ENCODE results near the gene TRIOBP.

Gene TRIOBP

GRCh38 chr22:37664249-37665101 lies 32.4 kb upstream of the TRIOBP start:
- DNase-seq (ENCODE audit: low read depth in 2 of 2): no peak

GRCh38 chr22:37665487-37665886 lies 31.4 kb upstream of the TRIOBP start:
- DNase-seq (ENCODE audit: low read depth in 2 of 2): no peak

- no peak for DNase-seq (ENCODE audit: low read depth in 2 of 2)
These were observed 27.3 kb upstream of the TRIOBP start for GRCh38 chr22:37669586-37669985.

DNA sequence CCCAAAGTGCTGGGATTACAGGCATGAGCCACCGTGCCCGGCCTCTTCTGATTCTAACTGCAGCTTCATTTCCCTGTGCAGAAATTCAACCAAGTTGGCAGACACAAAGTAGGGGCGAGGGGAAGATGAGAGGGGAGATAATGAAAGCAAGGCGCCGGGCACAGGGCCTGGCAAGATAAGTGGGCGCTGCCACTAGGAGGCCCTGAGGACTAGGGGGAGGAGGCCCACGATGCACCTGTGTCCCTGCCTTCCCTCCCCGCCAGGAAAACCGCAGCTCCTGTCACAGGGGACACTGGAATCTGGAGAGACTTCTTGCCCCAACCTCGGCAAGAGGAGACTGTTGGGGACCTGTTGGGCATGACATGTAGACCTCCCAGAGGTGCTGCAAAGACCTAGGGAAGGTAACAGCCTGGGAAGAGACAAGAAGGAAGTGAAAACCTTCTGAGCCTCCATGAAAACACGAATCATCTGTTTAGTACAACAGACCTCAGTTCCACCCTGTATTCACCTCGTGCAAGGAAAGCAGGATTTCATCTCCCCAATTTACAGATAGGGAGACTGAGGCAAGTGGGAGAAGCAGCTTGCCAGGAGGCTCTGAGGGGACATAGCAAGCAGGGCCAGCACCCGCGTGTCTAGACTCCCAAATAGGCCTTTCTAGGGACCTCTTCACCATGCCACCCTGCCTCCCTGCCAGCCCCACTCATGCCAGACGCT lies 24.5 kb upstream of the TRIOBP start:
- no peak for DNase-seq (ENCODE audit: low read depth in 2 of 2)

DNA sequence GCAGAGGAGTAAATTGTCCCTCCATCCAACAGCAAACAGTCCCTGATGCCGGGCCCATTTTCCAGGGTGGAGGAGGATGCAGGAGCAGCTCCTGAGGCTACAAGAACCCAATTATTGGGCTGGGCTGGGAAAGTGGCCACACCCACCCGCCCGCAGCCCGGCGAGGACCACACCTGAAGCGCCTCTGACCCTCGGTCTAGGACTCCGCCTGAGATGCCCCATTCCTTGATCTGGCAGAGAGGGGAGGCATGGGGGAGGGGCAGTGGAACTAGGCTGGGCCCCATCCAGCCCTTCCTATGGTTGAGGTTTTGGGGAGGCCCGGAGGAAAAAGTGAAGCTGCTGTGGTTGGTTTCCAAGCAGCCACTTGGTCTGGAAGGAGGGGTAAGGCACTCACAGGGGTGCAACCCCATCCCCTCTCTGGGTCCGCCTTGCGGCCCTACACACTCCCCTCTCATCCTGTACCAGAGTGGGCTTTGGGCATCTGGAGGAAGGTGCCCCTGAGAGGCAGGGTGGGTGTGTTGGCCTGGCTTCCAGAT lies 23.9 kb upstream of the TRIOBP start:
- no peak for DNase-seq (ENCODE audit: low read depth in 2 of 2)

DNA sequence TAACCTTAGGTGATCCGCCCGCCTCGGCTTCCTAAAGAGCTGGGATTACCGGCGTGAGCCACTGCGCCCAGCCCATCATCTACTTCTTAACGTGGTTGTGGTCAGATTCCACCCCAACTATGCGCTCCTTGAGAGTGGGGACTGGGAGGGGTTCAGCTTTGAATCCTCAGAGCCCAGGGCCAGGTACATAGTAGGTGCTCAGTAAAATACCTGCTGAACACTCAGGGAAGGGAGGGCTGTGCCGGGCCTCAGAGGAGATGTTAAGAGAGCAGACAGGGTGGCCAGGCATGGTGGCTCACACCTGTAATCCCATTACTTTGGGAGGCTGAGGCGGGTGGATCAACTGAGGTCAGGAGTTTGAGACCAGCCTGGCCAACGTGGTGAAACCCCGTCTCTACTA lies 22.6 kb upstream of the TRIOBP start:
- no peak for DNase-seq (ENCODE audit: low read depth in 2 of 2)

DNA sequence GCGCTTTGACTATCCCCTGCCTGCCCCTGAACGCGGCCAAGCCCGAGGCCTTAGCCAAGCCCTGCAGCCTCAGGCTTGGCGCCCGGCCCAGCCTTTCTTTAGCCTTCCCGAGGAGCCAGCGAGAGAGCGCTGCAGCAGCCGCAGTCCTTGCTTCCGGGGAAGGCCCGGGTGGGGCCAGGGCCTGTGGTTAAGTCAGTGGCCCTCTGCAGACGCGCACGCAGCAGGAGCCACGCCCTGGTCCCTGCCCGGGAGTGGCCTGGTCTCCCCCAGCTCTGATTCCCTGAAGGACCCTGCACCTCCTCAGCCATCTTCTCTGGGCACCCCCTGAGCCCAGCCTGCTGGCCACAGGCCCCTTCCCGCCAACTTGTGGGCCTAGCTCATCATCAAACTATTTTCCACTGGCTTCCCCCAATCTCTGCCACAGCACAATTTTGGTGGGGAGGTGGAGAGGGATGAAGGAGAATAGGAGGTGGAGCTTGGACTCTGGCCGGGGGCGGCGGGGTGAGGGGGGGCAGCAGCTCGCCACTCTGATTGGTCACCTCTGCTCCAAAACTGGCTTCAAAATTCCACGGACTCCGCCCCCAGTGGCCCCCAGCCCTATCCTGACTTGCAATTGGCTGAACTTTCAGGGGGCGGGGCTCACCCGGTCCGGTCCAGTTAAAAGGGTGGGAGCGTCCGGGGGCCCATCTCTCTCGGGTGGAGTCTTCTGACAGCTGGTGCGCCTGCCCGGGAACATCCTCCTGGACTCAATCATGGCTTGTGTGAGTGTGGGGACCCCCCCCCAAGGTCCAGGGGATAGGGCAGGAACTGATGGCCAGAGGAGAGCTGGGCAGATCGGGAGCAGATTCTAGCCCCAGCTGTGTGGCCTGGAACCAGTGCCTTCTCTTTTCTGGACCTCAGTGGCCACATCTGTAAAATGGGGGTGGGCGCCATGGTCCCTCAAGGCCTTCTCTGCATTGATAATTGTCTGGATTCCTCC lies 21.6 kb upstream of the TRIOBP start, which contains the start of gene LGALS1:
Gene LGALS1 (plus strand): TSS at position 686 of the 979 bp plus-strand sequence. CDS start 67 bp downstream, at position 753.
- DNase-seq (ENCODE audit: low read depth in 2 of 2): no peak

DNA sequence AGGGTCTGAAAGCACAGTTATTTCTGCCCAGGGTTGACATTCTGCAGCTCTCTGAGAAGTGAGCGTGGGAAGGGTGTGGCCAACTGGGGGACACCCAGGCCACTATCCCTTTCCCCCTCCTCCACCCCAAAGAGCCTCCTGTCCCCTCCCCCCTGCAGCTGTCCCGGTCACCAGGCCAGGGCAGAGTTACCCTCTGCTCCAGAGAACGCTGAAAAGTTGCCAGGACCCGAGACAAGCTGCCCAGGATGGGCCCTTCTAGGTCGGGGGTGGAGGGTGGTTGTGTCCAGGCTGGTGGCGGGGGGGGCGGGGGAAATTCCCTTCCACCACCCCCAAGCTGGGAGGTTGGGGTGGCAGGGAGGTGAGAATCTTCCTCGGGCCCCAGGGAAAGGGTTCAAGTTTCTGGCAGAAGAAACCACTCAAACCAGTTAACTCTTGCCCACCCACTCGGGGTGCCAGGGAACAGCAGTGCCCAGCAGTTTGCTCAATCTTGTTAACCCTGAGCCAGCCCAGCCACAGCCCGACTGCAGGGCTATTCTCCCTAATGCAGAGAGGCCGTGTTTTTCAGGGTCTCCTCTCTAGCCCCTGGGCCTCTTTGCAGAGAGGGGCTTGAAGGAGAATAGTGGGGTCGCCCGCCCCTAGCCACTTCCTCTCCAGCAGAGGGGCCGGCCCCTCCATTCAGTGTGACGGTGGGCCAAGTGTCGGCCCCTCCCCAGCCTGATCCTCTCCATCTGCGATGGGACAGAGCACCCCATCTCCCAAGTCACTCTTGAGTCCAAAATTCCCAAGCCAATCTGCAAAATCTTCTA lies 20.7 kb upstream of the TRIOBP start:
- DNase-seq (ENCODE audit: low read depth in 2 of 2): no peak

- DNase-seq (ENCODE audit: low read depth in 2 of 2): peak; percentile 87
These were observed 19.9 kb upstream of the TRIOBP start for GRCh38 chr22:37676736-37677492.

GRCh38 chr22:37677493-37677974 lies 19.3 kb upstream of the TRIOBP start:
- DNase-seq (ENCODE audit: low read depth in 2 of 2): no peak

DNA sequence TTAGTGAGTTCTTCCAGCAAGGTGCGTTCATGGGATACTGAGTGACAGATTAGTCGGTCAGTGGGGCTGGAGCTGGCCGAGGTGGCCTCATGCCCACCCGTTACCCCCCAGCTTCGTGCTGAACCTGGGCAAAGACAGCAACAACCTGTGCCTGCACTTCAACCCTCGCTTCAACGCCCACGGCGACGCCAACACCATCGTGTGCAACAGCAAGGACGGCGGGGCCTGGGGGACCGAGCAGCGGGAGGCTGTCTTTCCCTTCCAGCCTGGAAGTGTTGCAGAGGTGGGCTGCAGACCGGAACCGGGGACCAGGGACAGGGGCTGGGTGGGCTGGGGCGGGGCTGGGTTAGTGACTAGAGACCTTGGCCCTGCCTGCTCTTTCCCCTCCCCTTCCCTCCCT lies 18.5 kb upstream of the TRIOBP start:
- no peak for DNase-seq (ENCODE audit: low read depth in 2 of 2)

GRCh38 chr22:37679670-37680069 lies 17.2 kb upstream of the TRIOBP start:
- DNase-seq (ENCODE audit: low read depth in 2 of 2): no peak

GRCh38 chr22:37680191-37680851 lies 16.5 kb upstream of the TRIOBP start:
- DNase-seq (ENCODE audit: low read depth in 2 of 2): no peak

- no peak for DNase-seq (ENCODE audit: low read depth in 2 of 2)
These were observed 15.8 kb upstream of the TRIOBP start for GRCh38 chr22:37681001-37681424.

GRCh38 chr22:37681556-37682049 lies 15.2 kb upstream of the TRIOBP start:
- peak; percentile 47 to 54 for DNase-seq (ENCODE audit: low read depth in 2 of 2)

DNA sequence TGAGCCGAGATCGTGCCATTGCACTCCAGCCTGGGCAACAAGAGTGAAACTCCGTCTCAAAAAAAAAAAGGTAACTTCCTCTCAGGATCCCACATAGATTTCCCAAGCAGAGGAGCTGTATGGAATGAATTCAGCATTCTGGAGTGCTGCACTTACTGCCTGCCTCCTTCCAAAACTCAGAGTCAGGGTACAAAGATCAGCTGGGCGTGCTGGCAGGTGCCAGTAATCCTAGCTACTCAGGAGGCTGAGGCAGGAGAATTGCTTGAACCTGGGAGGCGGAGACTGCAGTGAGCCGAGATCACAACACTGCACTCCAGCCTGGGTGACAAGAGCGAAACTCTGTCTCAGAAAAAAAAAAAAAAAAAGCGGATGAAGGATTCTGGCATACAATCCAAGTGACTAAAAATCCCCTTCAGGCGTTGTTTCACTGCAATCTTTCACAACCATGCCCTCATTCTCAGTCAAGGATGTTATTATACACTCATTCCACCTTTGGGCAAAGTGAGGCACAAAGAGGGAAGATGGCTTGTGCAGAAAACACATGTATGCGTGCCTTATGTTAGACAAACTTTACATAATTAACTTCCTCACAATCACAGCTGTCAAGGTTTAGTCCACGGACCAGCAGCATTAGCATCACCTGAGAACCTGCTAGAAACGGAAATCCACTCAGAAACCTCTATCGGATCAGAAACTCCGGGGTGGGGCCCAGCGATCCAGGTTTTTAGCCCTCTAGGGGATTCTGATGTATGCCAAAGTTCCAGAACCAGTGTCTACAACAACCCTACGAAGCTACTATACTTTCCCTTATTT lies 11.8 kb upstream of the TRIOBP start:
- DNase-seq (ENCODE audit: low read depth in 2 of 2): no peak

GRCh38 chr22:37686002-37686982 lies 10.6 kb upstream of the TRIOBP start, which contains the start of gene NOL12:
NOL12 (plus strand) TSS chr22:37686343; CDS start chr22:37686393, 50 bp downstream.
- DNase-seq (ENCODE audit: low read depth in 2 of 2): peak; percentile 52 to 62

Measured in stimulated activated CD8-positive, alpha-beta memory T cell treated with anti-CD3 and anti-CD28 coated beads, Interleukin-7, amount 100 ng/mL, for 1 hour (primary cell).